Peyer's patch (tissue), 4 donors: ENCODE results near the gene PLA2G2D. TPM values are rescaled to one million over a fixed set of nuclear protein-coding genes. Genes with fewer than 3 reads are reported as not detected.

Experiments used
- DNase-seq, 3 donors: peaks; one replicate each; pipeline ENCODE4 v3.0.0-alpha.2; 2017 to 2019
- H3K27ac ChIP-seq, 4 donors: fragments of 200-600 bp; sonication (generic); one replicate each; pipeline ENCODE4 v1.5.1; 2016 to 2019
- H3K27me3 ChIP-seq, 2 donors: fragments of 200-600 bp; sonication (generic); one replicate each; pipeline ENCODE4 v1.5.1; 2019
- H3K36me3 ChIP-seq, 3 donors: fragments of 200-600 bp; sonication (generic); one replicate each; pipeline ENCODE4 v1.5.1; 2016 to 2019
- H3K4me1 ChIP-seq, 4 donors: fragments of 200-600 bp; sonication (generic); one replicate each; pipeline ENCODE4 v1.5.1; 2016 to 2019
- H3K4me3 ChIP-seq, 4 donors: fragments of 200-600 bp; sonication (generic); 1 replicate in 3 of 4; 2 replicates in 1 of 4; pipeline ENCODE4 v1.5.1; 2016 to 2019; ENCODE audit warnings: mild to moderate bottlenecking in 1 of 4
- H3K9me3 ChIP-seq, 4 donors: fragments of 200-600 bp; sonication (generic); one replicate each; pipeline ENCODE4 v1.5.1; 2016 to 2019; ENCODE audit warnings: mild to moderate bottlenecking in 1 of 4
- CTCF ChIP-seq, 6 experiments: fragments of 450-650 bp in 4 of 6; fragments of 200-600 bp in 2 of 6; sonication (generic) in 1 of 6; IDR thresholded peaks; one replicate each; pipeline ENCODE4 v1.5.1; 2017 to 2019; ENCODE audit warnings: antibody characterized with exemption in 6 of 6, mild to moderate bottlenecking in 3 of 6, moderate library complexity in 1 of 6
- POLR2A ChIP-seq, 2 donors: fragments of 450-650 bp; IDR thresholded peaks; one replicate each; pipeline ENCODE4 v1.5.1; 2017; ENCODE audit warnings: antibody characterized with exemption in 2 of 2, mild to moderate bottlenecking in 2 of 2, moderate library complexity in 2 of 2
- total RNA-seq, 4 donors: library from RNA; depleted of rRNA; stranded (reverse); fragments of >200 nt; gene quantifications; one replicate each; pipeline ENCODE4 v1.1.0, GENCODE V29; 2016

PLA2G2D gene
- total RNA-seq, 4 donors from 2014 or later = 0.40 TPM; not detected in 3

GRCh38 chr1:20141466-20141865 is 22.1 kb upstream of the PLA2G2D start:
- Histone ChIP-seq H3K4me1 (no peaks in the 10 kb centered on the region), H3K9me3 (no peaks in the 10 kb centered on the region), H3K27ac (no peak overlapping the region), H3K27me3 (no peaks in the 10 kb centered on the region), H3K4me3 (no peak overlapping the region), H3K36me3 (no peaks in the 10 kb centered on the region)
- DNase-seq = peak in 1 of 3 donors; percentile 26
- TF ChIP-seq CTCF (IDR thresholded peaks at IDR 0.05) (no peak), POLR2A (IDR thresholded peaks at IDR 0.05) (no peak)

DNA sequence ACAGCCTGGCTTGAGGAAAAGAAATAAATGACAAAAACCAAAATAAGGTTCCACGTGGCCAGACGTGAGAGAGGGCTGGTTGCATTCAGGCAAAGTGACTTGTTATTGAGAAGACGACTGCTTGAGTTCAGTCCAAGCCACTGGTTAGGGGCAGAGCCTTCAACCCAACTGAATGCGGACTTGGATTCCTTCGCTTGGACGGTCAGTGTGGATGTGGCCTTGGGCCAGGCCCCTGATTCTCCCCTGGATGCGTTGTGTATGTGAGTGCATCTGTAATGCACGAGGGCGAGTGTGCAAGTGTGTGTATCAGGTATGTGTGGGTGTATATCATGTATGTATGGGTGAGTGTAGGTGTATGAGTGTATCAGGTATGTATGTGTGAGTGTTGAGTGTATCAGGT is 21.7 kb upstream of the PLA2G2D start:
- H3K9me3 ChIP-seq = no peaks in the 10 kb centered on the region
- no peak overlapping the region for H3K27ac ChIP-seq
- H3K36me3 ChIP-seq = no peaks in the 10 kb centered on the region
- no peak overlapping the region for H3K4me3 ChIP-seq
- no peak for TF ChIP-seq POLR2A (IDR thresholded peaks at IDR 0.05)
- no peak for TF ChIP-seq CTCF (IDR thresholded peaks at IDR 0.05)
- peak in 1 of 3 donors; percentile 15 for DNase-seq
- no peaks in the 10 kb centered on the region for H3K4me1 ChIP-seq
- no peaks in the 10 kb centered on the region for H3K27me3 ChIP-seq

DNA sequence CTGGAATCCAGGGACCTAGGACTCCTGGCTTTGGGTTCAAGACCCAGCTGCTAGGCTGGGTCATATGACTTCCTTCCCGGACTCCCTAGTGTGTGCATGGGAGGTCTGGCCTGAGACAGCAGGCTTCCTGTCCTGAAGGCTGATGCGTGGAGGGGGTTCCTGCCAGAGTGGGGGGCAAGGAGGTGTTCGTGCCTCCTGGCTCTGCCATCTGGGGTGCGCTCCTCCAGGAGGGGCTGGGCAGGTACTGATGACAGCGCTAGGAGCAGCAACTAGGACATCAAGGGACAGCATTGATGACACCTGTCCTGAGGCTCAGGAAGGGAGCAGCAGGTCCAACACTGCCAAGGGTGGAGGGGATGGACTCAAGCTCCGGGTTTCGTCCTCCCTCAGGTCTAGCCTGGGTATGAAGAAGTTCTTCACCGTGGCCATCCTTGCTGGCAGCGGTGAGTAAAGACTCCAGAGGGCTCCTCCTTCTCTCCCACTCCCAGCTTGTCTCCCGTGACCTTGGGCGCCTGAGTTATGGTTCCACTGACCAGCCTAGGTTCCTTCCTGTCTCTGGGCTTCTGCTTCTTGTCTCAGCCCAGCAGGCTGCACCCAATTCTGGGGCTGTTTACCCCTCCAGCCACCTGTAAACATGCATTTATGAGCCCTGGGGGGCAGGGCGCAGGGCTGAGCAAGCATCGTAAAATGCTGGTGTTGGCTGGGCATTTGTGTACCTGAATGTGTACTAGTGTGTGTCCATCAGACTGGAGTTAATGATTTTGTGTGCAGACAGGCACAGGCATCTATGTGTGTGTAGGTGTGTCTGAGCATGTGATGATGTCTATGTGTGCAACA is 20.7 kb upstream of the PLA2G2D start:
- TF ChIP-seq POLR2A (IDR thresholded peaks at IDR 0.05) (no peak), CTCF (IDR thresholded peaks at IDR 0.05) (no peak)
- Histone ChIP-seq H3K27ac (no peak overlapping the region), H3K27me3 (no peaks in the 10 kb centered on the region), H3K4me3 (no peak overlapping the region), H3K4me1 (no peaks in the 10 kb centered on the region), H3K36me3 (no peaks in the 10 kb centered on the region), H3K9me3 (no peaks in the 10 kb centered on the region)
- DNase-seq = peak in 1 of 3 donors; percentile 38

DNA sequence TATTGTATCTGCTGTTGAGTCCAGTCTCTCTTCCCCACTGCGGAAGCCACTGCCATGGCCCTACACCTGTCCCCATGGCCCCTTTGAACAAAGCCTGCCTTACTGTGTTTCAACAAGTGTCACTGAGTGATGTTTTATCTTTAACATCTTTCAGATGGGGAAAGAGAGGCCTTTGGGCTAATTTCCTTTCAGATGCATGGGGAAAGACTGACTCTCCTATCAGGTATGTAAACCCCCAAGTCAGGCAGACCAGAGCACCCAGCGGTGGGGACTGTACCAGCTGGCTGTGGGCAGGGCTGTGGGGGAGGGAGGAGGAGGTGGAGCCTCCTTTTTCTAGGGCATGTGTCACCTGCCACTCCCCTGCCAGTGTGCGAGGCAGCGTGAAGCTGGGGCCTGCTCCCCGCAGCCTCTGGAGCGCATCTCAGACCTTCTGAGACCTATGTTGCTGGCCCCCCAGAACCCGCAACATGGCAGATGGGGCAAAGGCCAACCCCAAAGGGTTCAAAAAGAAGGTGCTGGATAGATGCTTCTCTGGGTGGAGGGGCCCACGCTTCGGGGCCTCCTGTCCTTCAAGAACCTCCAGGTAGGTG is 19.7 kb upstream of the PLA2G2D start, which contains the start of gene PLA2G2F:
Gene PLA2G2F (plus strand): TSS at position 363 of the 590 bp plus-strand sequence. CDS start 105 bp downstream, at position 468.
- Histone ChIP-seq H3K9me3 (no peaks in the 10 kb centered on the region), H3K4me1 (no peaks in the 10 kb centered on the region), H3K4me3 (no peak within 1 kb of the TSS), H3K27ac (no peak within 1 kb of the TSS), H3K27me3 (no peaks in the 10 kb centered on the region), H3K36me3 (no peaks in the 10 kb centered on the region)
- no peak for DNase-seq
- TF ChIP-seq CTCF (IDR thresholded peaks at IDR 0.05) = no peak
- TF ChIP-seq POLR2A (IDR thresholded peaks at IDR 0.05) = no peak

- Histone ChIP-seq H3K4me3 (no peak overlapping the region), H3K27me3 (no peaks in the 10 kb centered on the region), H3K4me1 (no peaks in the 10 kb centered on the region), H3K27ac (no peak overlapping the region), H3K36me3 (no peaks in the 10 kb centered on the region), H3K9me3 (no peaks in the 10 kb centered on the region)
- DNase-seq = no peak
- TF ChIP-seq POLR2A (IDR thresholded peaks at IDR 0.05) = no peak
Observed at GRCh38 chr1:20138346-20138745, 19.0 kb upstream of the PLA2G2D start.

DNA sequence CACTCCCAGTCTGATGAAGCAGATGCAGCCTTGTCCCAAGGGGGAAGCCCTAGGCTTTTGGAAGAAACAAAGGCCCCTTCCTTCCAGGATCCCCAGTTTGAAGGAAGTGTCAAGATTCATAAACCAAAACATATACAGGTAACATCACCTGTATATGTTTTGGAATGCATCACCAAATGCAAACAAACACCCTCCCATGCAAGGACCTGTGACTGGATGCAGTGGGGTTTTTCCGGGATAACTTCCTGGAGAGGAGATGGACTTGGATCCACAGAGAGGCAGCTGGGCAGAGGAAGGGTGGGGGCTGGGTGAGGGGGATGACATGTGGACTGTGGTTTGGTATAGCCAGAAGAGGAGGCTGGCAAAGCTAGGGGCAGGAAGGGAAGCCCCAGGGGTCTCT is 18.3 kb upstream of the PLA2G2D start:
- no peaks in the 10 kb centered on the region for H3K27me3 ChIP-seq
- TF ChIP-seq CTCF (IDR thresholded peaks at IDR 0.05) (no peak), POLR2A (IDR thresholded peaks at IDR 0.05) (no peak)
- H3K4me1 ChIP-seq = no peaks in the 10 kb centered on the region
- no peaks in the 10 kb centered on the region for H3K9me3 ChIP-seq
- H3K4me3 ChIP-seq = no peak overlapping the region
- DNase-seq = no peak
- no peaks in the 10 kb centered on the region for H3K36me3 ChIP-seq
- no peak overlapping the region for H3K27ac ChIP-seq
